WERI-Rb-1 (cell line): Measurements from ENCODE around the gene RMI1.

ENCODE experiments used
- DNase-seq: peaks from one replicate; pipeline ENCODE4 v3.0.0-alpha.2; 2020
- H3K27ac ChIP-seq: fragments of 250-450 bp; sonication (Bioruptor Pico); 2 replicates; pipeline ENCODE4 v1.5.1; 2020; ENCODE audit warnings: mild to moderate bottlenecking, moderate library complexity
- H3K27me3 ChIP-seq: fragments of 250-450 bp; sonication (Bioruptor Pico); 2 replicates; pipeline ENCODE4 v1.5.1; 2021; ENCODE audit warnings: mild to moderate bottlenecking, low read depth, moderate library complexity; ENCODE audit not compliant: insufficient read depth, severe bottlenecking
- H3K36me3 ChIP-seq: fragments of 250-450 bp; sonication (Bioruptor Pico); 2 replicates; pipeline ENCODE4 v1.5.1; 2020; ENCODE audit warnings: mild to moderate bottlenecking, moderate library complexity
- H3K4me3 ChIP-seq: 2 replicates; pipeline ENCODE4 v1.5.1; 2011; ENCODE audit warnings: low read depth, mild to moderate bottlenecking, control low read depth, low read length
- H3K9me3 ChIP-seq: fragments of 250-450 bp; sonication (Bioruptor Pico); 2 replicates; pipeline ENCODE4 v1.5.1; 2021; ENCODE audit warnings: mild to moderate bottlenecking, moderate library complexity; ENCODE audit not compliant: severe bottlenecking
- TF ChIP-seq, protein P1 (sequence below): IDR thresholded peaks from 2 replicates; pipeline ENCODE4 v1.5.1; 2011; ENCODE audit warnings: low read depth, mild to moderate bottlenecking, control low read depth, inconsistent platforms, low read length

The RMI1 gene

GRCh38 chr9:83964973-83965349 lies 15.6 kb upstream of the RMI1 start:
- H3K27ac ChIP-seq = no peak overlapping the region
- TF ChIP-seq, protein P1, sequence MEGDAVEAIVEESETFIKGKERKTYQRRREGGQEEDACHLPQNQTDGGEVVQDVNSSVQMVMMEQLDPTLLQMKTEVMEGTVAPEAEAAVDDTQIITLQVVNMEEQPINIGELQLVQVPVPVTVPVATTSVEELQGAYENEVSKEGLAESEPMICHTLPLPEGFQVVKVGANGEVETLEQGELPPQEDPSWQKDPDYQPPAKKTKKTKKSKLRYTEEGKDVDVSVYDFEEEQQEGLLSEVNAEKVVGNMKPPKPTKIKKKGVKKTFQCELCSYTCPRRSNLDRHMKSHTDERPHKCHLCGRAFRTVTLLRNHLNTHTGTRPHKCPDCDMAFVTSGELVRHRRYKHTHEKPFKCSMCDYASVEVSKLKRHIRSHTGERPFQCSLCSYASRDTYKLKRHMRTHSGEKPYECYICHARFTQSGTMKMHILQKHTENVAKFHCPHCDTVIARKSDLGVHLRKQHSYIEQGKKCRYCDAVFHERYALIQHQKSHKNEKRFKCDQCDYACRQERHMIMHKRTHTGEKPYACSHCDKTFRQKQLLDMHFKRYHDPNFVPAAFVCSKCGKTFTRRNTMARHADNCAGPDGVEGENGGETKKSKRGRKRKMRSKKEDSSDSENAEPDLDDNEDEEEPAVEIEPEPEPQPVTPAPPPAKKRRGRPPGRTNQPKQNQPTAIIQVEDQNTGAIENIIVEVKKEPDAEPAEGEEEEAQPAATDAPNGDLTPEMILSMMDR = no peak
- H3K9me3 ChIP-seq = no peaks in the 10 kb centered on the region
- DNase-seq = no peak
- H3K36me3 ChIP-seq = peaks cover 32% of the 10 kb centered on the region
- H3K4me3 ChIP-seq = no peak overlapping the region
- no peaks in the 10 kb centered on the region for H3K27me3 ChIP-seq

DNA sequence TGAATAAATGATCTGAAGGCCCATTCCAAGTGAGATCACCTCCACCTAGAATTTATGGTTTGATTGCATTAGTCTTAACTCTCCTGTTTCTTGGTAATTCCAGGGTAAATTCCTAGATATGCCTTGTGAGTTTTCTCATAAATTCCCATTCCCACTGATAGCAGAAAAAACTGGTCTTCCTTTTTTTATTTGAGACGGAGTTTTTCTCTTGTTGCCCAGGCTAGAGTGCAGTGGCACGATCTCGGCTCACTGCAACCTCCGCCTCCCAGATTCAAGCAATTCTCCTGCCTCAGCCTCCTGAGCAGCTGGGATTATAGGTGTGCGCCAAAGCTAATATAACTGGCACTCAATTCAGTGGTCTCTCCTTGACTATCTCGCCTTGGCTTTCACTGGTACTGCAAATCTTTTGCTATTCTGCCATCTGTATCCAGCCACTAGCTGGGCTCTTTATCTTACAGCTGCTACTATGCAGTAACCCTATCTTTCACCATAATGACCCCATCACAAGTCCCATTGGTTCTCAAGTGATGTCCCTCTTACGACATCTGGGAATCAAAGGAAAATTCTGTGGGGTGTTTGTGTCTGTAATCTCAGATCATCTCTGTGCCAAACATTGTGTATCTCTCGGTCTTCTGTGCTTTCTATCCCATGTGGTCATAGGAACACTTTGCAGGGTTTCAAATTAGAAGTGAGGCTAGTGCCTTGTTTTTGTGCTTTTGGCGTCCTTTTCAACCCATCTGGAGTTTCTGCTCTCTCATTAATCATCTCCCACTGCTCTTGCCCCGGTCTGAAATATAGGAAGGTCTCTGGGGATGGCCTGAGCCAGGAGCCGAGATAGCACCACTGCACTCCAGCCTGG lies 15.0 kb upstream of the RMI1 start:
- TF ChIP-seq, protein P1 = no peak
- Histone ChIP-seq H3K36me3 (peaks cover 38% of the 10 kb centered on the region), H3K27ac (peak overlapping the region; percentile 35; the same call in 1 of the 2 replicates), H3K27me3 (no peaks in the 10 kb centered on the region), H3K9me3 (no peaks in the 10 kb centered on the region), H3K4me3 (no peak overlapping the region)
- DNase-seq = no peak

GRCh38 chr9:83966209-83966582 lies 14.4 kb upstream of the RMI1 start:
- Histone ChIP-seq H3K36me3 (peaks cover 44% of the 10 kb centered on the region), H3K27me3 (no peaks in the 10 kb centered on the region), H3K4me3 (no peak overlapping the region), H3K27ac (peak overlapping the region; percentile 35; the same call in 1 of the 2 replicates), H3K9me3 (no peaks in the 10 kb centered on the region)
- no peak for DNase-seq
- TF ChIP-seq, protein P1 = no peak

GRCh38 chr9:83967073-83967472 lies 13.5 kb upstream of the RMI1 start:
- no peak overlapping the region for H3K4me3 ChIP-seq
- no peaks in the 10 kb centered on the region for H3K27me3 ChIP-seq
- no peak overlapping the region for H3K27ac ChIP-seq
- peaks cover 53% of the 10 kb centered on the region for H3K36me3 ChIP-seq
- TF ChIP-seq, protein P1 = no peak
- no peaks in the 10 kb centered on the region for H3K9me3 ChIP-seq
- DNase-seq = no peak

GRCh38 chr9:83969602-83970001 lies 11.0 kb upstream of the RMI1 start:
- Histone ChIP-seq H3K36me3 (peaks cover 79% of the 10 kb centered on the region), H3K27me3 (no peaks in the 10 kb centered on the region), H3K27ac (no peak overlapping the region), H3K4me3 (no peak overlapping the region), H3K9me3 (no peaks in the 10 kb centered on the region)
- TF ChIP-seq, protein P1 = no peak
- no peak for DNase-seq

DNA sequence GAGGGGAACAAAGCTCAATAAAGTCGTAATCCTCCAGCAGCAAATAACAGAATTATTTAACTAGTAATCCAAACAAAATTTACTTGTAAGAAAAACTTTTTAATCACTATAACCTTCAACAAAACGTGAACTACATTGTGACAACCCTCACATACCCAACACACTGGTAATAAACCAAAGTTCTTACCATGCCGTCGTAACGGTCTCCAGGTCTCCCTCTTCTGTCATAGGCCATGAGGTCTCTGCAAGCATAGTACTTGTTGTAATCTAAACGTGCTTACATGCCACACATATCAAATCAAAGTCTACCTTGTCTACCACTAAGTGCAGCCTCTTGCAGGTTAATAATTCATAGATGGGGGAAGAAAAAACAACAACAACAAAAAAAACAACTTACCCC lies 9.1 kb upstream of the RMI1 start:
- H3K9me3 ChIP-seq = no peaks in the 10 kb centered on the region
- no peak for DNase-seq
- no peak overlapping the region for H3K4me3 ChIP-seq
- peaks cover 91% of the 10 kb centered on the region for H3K36me3 ChIP-seq
- TF ChIP-seq, protein P1 = no peak
- no peaks in the 10 kb centered on the region for H3K27me3 ChIP-seq
- no peak overlapping the region for H3K27ac ChIP-seq
